Stomach (tissue), 4 donors: ENCODE measurements around the gene NPTX1.

Experiments
- EP300 ChIP-seq: sonication (generic); formaldehyde crosslinking; IDR thresholded peaks from one replicate; pipeline ENCODE4 v1.6.1; 2017; ENCODE audit warnings: antibody characterized with exemption
- POLR2A ChIP-seq, 4 donors: fragments of 450-650 bp; IDR thresholded peaks; one replicate each; pipeline ENCODE4 v1.6.1; 2016; ENCODE audit warnings: antibody characterized with exemption in 4 of 4, control low read depth in 2 of 4, mild to moderate bottlenecking in 1 of 4, moderate library complexity in 1 of 4

DNA sequence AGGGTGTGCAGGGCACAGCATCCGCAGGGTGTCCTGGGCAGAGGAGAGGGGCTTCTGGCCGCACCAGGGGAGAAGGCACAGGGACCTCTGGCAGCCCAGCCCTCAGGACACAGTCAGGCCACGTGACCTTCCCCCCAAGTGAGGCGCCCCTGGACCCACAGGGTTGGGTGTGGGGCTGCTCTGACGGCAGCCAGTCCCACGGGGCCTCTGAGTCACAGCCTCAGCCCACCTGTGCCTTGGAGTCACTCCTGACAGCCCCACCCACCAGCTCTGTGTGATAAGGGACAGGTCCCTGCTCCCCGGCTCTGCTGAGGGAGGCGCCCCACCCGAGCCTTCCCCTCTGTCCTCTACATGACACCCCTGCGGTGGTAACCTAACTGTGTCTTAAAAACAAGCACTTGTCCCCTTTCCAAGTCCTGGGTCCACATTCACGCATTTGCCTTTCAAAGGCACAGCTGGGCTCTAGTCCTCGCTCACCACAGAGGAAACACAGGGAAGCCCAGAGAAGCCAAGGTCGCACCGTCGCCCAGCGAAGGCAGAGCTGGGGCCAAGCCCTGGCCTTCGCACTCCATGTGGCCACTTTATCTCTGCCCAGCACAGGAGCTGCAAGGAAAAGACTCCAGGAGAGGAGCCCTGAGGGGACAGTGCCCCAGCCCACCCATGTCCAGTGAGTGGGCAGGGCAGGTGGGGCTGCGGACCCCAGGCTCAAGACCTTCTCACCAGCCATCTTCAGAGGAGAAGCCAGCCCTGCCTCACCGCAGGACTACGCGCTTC is 5.1 kb upstream of the NPTX1 start:
- TF ChIP-seq EP300 (no peak), POLR2A (IDR thresholded peaks at IDR 0.05) (no peak)
